Lower lobe of right lung (tissue), 2 donors: Measurements from ENCODE around the gene TINAGL1. TPM values are rescaled to one million over a fixed set of nuclear protein-coding genes. Genes with fewer than 3 reads are reported as not detected.

ENCODE experiments used
- ATAC-seq, 2 donors: fragments of 200-7000 bp; cut with Tn5 transposase; one replicate each; pipeline ENCODE4 v1.9.1; 2020 to 2022; ENCODE audit warnings: mild to moderate bottlenecking in 2 of 2, moderate library complexity in 2 of 2
- DNase-seq: peaks from one replicate; pipeline ENCODE4 v3.0.0-alpha.2; 2020
- H3K27ac ChIP-seq: fragments of 200-600 bp; one replicate; pipeline ENCODE4 v1.8.0; 2022
- H3K27me3 ChIP-seq: fragments of 200-600 bp; one replicate; pipeline ENCODE4 v1.8.0; 2022; ENCODE audit warnings: low read depth
- H3K36me3 ChIP-seq: fragments of 200-600 bp; one replicate; pipeline ENCODE4 v1.8.0; 2022; ENCODE audit warnings: mild to moderate bottlenecking
- H3K4me1 ChIP-seq: fragments of 200-600 bp; one replicate; pipeline ENCODE4 v1.8.0; 2022
- H3K4me3 ChIP-seq: fragments of 200-600 bp; one replicate; pipeline ENCODE4 v1.8.0; 2022; ENCODE audit warnings: mild to moderate bottlenecking
- H3K9me3 ChIP-seq: fragments of 200-600 bp; one replicate; pipeline ENCODE4 v1.8.0; 2022
- CTCF ChIP-seq: fragments of 200-600 bp; IDR thresholded peaks from one replicate; pipeline ENCODE4 v1.8.0; 2022; ENCODE audit warnings: antibody characterized with exemption, mild to moderate bottlenecking
- intact Hi-C: fragments of 100-400 bp; cut with DNase I; formaldehyde crosslinking; loops from one replicate; pipeline ENCODE4 v1.11.0; 2022
- long read RNA-seq: library from polyadenylated mRNA; unstranded; transcript quantifications from one replicate; pipeline ENCODE4 v2.0.0, GENCODE V29; 2021
- total RNA-seq: library from RNA; stranded (reverse); fragmentation: NEBNext Ultra II Directional; extraction: Animal tissue kit (Norgen Biotek cat#: 25700); gene quantifications from one replicate; pipeline ENCODE4 v1.2.1, GENCODE V29; 2021
- donor health status: DM: no; HTN: yes; CAD: no; lungs with severe emphysema.

TINAGL1 gene
- total RNA-seq = 64.5 TPM
- long read RNA-seq, transcript TINAGL1-201 (12 exons, 2,187 nt) = major isoform, 84 of 127 reads
- long read RNA-seq, partial matches to known transcripts = 29 of 127 reads
- long read RNA-seq, other reads (novel, unspliced or antisense) = 14 of 127 reads

- H3K27me3 ChIP-seq = peaks cover 6% of the 10 kb centered on the region
- DNase-seq (peak; percentile 80), ATAC-seq (peak; percentile 81 to 83)
- no peaks in the 10 kb centered on the region for H3K9me3 ChIP-seq
- peak within 1 kb of the TSS; percentile 81 for H3K27ac ChIP-seq
- H3K36me3 ChIP-seq = no peaks in the 10 kb centered on the region
- TF ChIP-seq CTCF = no peak
- intact Hi-C loops = no loop called here
- H3K4me1 ChIP-seq = peaks cover 50% of the 10 kb centered on the region
- H3K4me3 ChIP-seq = peak within 1 kb of the TSS; percentile 65
Observed at GRCh38 chr1:31576201-31576669, at the start of gene TINAGL1. TINAGL1 (plus strand) TSS chr1:31576515; CDS start chr1:31577149, 634 bp downstream.

GRCh38 chr1:31529999-31530684, 46.2 kb upstream of the TINAGL1 start:
- Histone ChIP-seq H3K9me3 (no peaks in the 10 kb centered on the region), H3K4me1 (no peaks in the 10 kb centered on the region), H3K27ac (no peak overlapping the region), H3K4me3 (no peak overlapping the region), H3K27me3 (no peaks in the 10 kb centered on the region), H3K36me3 (no peaks in the 10 kb centered on the region)
- no peak for ATAC-seq
- no peak for TF ChIP-seq CTCF
- intact Hi-C loops = no loop called here
- no peak for DNase-seq

- ATAC-seq = no peak
Observed at GRCh38 chr1:31531177-31531999, 44.9 kb upstream of the TINAGL1 start.

GRCh38 chr1:31532173-31532572, 44.1 kb upstream of the TINAGL1 start:
- Histone ChIP-seq H3K27ac (no peak overlapping the region), H3K9me3 (no peaks in the 10 kb centered on the region), H3K4me1 (no peaks in the 10 kb centered on the region), H3K27me3 (no peaks in the 10 kb centered on the region), H3K36me3 (no peaks in the 10 kb centered on the region), H3K4me3 (no peak overlapping the region)
- intact Hi-C loops = no loop called here
- TF ChIP-seq CTCF = no peak
- no peak for DNase-seq
- no peak for ATAC-seq

More at GRCh38 chr1:31531177-31531999, 44.9 kb upstream of the TINAGL1 start:
- intact Hi-C loops = no loop called here
- no peaks in the 10 kb centered on the region for H3K36me3 ChIP-seq
- H3K9me3 ChIP-seq = no peaks in the 10 kb centered on the region
- no peak overlapping the region for H3K27ac ChIP-seq
- no peaks in the 10 kb centered on the region for H3K4me1 ChIP-seq
- no peak for TF ChIP-seq CTCF
- H3K27me3 ChIP-seq = no peaks in the 10 kb centered on the region
- no peak for DNase-seq
- H3K4me3 ChIP-seq = no peak overlapping the region

GRCh38 chr1:31535561-31535960, 40.8 kb upstream of the TINAGL1 start:
- DNase-seq (no peak), ATAC-seq (peak; percentile 41 to 52)
- Histone ChIP-seq H3K27me3 (no peaks in the 10 kb centered on the region), H3K9me3 (no peaks in the 10 kb centered on the region), H3K4me3 (no peak overlapping the region), H3K36me3 (no peaks in the 10 kb centered on the region), H3K4me1 (no peaks in the 10 kb centered on the region), H3K27ac (peak overlapping the region; percentile 21)
- intact Hi-C loops = no loop called here
- no peak for TF ChIP-seq CTCF
